ENCODE measurements around the gene OLIG1. TPM values are rescaled to one million over a fixed set of nuclear protein-coding genes. Genes with fewer than 3 reads are reported as not detected.
A peak's percentile ranks its signal among the peaks of the same experiment; 100 is the strongest.

OLIG1 gene
- total RNA-seq, 1 donor from 2014 or later = 14.2 TPM

- no peak overlapping the region for H3K27ac Mint-ChIP-seq (ENCODE audit: unreplicated experiment)
- no peak for TF ChIP-seq CTCF (IDR thresholded peaks at IDR 0.05; ENCODE audit: partially characterized antibody, unreplicated experiment)
- peaks cover 15% of the 10 kb centered on the region for H3K9me3 Mint-ChIP-seq (ENCODE audit: unreplicated experiment)
- H3K27me3 Mint-ChIP-seq (ENCODE audit: unreplicated experiment) = peaks cover 23% of the 10 kb centered on the region
- no peak for DNase-seq
- no peak overlapping the region for H3K4me3 Mint-ChIP-seq (ENCODE audit: unreplicated experiment)
- peaks cover 18% of the 10 kb centered on the region for H3K4me1 Mint-ChIP-seq (ENCODE audit: low read depth, unreplicated experiment)
- H3K36me3 Mint-ChIP-seq (ENCODE audit: unreplicated experiment) = peaks cover 5% of the 10 kb centered on the region
These were observed 38.6 kb upstream of the OLIG1 start for GRCh38 chr21:33031152-33031911.

GRCh38 chr21:33032434-33033047 lies 37.4 kb upstream of the OLIG1 start:
- Mint-ChIP-seq H3K9me3 (ENCODE audit: unreplicated experiment) (peaks cover 10% of the 10 kb centered on the region), H3K27ac (ENCODE audit: unreplicated experiment) (no peak overlapping the region), H3K27me3 (ENCODE audit: unreplicated experiment) (peaks cover 20% of the 10 kb centered on the region), H3K4me1 (ENCODE audit: low read depth, unreplicated experiment) (peaks cover 28% of the 10 kb centered on the region), H3K4me3 (ENCODE audit: unreplicated experiment) (peak overlapping the region; percentile 50), H3K36me3 (ENCODE audit: unreplicated experiment) (peaks cover 5% of the 10 kb centered on the region)
- no peak for TF ChIP-seq CTCF (IDR thresholded peaks at IDR 0.05; ENCODE audit: partially characterized antibody, unreplicated experiment)
- DNase-seq = no peak

GRCh38 chr21:33033094-33033951 lies 36.6 kb upstream of the OLIG1 start:
- DNase-seq = peak; percentile 52
- H3K27ac Mint-ChIP-seq (ENCODE audit: unreplicated experiment) = no peak overlapping the region
- H3K4me3 Mint-ChIP-seq (ENCODE audit: unreplicated experiment) = no peak overlapping the region
- peaks cover 8% of the 10 kb centered on the region for H3K9me3 Mint-ChIP-seq (ENCODE audit: unreplicated experiment)
- no peak for TF ChIP-seq CTCF (IDR thresholded peaks at IDR 0.05; ENCODE audit: partially characterized antibody, unreplicated experiment)
- H3K27me3 Mint-ChIP-seq (ENCODE audit: unreplicated experiment) = peaks cover 20% of the 10 kb centered on the region
- H3K36me3 Mint-ChIP-seq (ENCODE audit: unreplicated experiment) = peaks cover 5% of the 10 kb centered on the region
- peaks cover 28% of the 10 kb centered on the region for H3K4me1 Mint-ChIP-seq (ENCODE audit: low read depth, unreplicated experiment)

GRCh38 chr21:33033961-33034413 lies 36.0 kb upstream of the OLIG1 start:
- H3K4me1 Mint-ChIP-seq (ENCODE audit: low read depth, unreplicated experiment) = peaks cover 33% of the 10 kb centered on the region
- no peak for TF ChIP-seq CTCF (IDR thresholded peaks at IDR 0.05; ENCODE audit: partially characterized antibody, unreplicated experiment)
- H3K27ac Mint-ChIP-seq (ENCODE audit: unreplicated experiment) = no peak overlapping the region
- no peak overlapping the region for H3K4me3 Mint-ChIP-seq (ENCODE audit: unreplicated experiment)
- H3K9me3 Mint-ChIP-seq (ENCODE audit: unreplicated experiment) = peaks cover 6% of the 10 kb centered on the region
- DNase-seq = no peak
- peaks cover 20% of the 10 kb centered on the region for H3K27me3 Mint-ChIP-seq (ENCODE audit: unreplicated experiment)
- peaks cover 5% of the 10 kb centered on the region for H3K36me3 Mint-ChIP-seq (ENCODE audit: unreplicated experiment)

All from glutamatergic neuron (in vitro differentiated cells).